ENCODE data around the gene SFXN2.
"Not testable (repeated sequence)": the region's sequence is repeated elsewhere in the genome, so short reads cannot be mapped to it uniquely, and the experiment has no call there.

SFXN2 gene

GRCh38 chr10:102691285-102692066 lies 23.0 kb upstream of the SFXN2 start:
- Histone ChIP-seq H3K4me2 (ENCODE audit: low read length) (no peak overlapping the region), H3K4me1 (no peaks in the 10 kb centered on the region), H3K4me3 (ENCODE audit: low read depth, low read length) (no peak overlapping the region), H3K27ac (no peak overlapping the region), H3K9ac (no peak overlapping the region), H2AFZ (no peak overlapping the region), H3K79me2 (peaks cover 7% of the 10 kb centered on the region), H3K9me3 (ENCODE audit: control insufficient read depth, low read length) (no peaks in the 10 kb centered on the region), H3K36me3 (ENCODE audit: control insufficient read depth, insufficient read depth, low read length) (no peaks in the 10 kb centered on the region), H3K27me3 (ENCODE audit: control insufficient read depth, insufficient read depth, low read length) (no peaks in the 10 kb centered on the region)
- TF ChIP-seq, protein P1, sequence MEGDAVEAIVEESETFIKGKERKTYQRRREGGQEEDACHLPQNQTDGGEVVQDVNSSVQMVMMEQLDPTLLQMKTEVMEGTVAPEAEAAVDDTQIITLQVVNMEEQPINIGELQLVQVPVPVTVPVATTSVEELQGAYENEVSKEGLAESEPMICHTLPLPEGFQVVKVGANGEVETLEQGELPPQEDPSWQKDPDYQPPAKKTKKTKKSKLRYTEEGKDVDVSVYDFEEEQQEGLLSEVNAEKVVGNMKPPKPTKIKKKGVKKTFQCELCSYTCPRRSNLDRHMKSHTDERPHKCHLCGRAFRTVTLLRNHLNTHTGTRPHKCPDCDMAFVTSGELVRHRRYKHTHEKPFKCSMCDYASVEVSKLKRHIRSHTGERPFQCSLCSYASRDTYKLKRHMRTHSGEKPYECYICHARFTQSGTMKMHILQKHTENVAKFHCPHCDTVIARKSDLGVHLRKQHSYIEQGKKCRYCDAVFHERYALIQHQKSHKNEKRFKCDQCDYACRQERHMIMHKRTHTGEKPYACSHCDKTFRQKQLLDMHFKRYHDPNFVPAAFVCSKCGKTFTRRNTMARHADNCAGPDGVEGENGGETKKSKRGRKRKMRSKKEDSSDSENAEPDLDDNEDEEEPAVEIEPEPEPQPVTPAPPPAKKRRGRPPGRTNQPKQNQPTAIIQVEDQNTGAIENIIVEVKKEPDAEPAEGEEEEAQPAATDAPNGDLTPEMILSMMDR (IDR thresholded peaks at IDR 0.05), result no peak

DNA sequence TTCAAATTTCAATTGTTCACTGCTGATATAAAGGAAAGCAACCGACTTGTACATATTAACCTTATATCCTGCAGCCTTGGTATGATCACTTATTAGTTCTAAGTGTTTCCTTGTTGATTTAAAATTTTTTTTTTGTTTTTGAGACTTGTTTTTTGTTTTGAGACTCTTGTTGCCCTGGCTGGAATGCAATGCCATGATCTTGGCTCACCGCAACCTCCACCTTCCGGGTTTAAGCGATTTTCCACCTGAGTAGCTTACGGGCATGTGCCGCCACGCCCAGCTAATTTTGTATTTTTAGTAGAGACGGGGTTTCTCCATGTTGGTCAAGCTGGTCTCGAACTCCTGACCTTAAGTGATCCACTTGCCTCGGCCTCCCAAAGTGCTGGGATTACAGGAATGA lies 19.0 kb upstream of the SFXN2 start:
- H3K79me2 ChIP-seq, result peaks cover 19% of the 10 kb centered on the region
- not testable (repeated sequence) for H3K9ac ChIP-seq; H3K27ac ChIP-seq; H3K4me2 ChIP-seq (ENCODE audit: low read length); H3K9me3 ChIP-seq (ENCODE audit: control insufficient read depth, low read length); H3K4me3 ChIP-seq (ENCODE audit: low read depth, low read length); H3K36me3 ChIP-seq (ENCODE audit: control insufficient read depth, insufficient read depth, low read length); H3K27me3 ChIP-seq (ENCODE audit: control insufficient read depth, insufficient read depth, low read length); H2AFZ ChIP-seq; H3K4me1 ChIP-seq

DNA sequence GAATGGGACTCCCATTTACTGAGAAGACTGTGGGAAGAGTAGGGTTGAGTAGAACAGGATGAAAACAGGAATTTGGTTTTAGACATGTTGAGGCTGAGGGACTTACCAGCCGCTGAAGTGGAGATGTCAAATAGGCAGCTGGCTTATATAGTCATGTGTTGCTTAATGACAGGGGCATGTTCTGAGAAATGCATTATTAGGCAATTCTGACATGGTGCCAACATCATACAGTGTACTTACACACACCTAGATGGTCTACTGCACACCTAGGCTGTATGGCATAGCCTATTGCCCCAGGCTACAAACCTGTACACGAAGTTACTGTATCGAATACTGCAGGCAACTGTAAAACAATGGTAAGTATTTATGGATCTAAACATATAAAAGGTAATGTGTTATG lies 17.7 kb upstream of the SFXN2 start:
- Histone ChIP-seq H3K79me2 (peaks cover 24% of the 10 kb centered on the region), H3K4me2 (ENCODE audit: low read length) (no peak overlapping the region), H3K9me3 (ENCODE audit: control insufficient read depth, low read length) (no peaks in the 10 kb centered on the region)

DNA sequence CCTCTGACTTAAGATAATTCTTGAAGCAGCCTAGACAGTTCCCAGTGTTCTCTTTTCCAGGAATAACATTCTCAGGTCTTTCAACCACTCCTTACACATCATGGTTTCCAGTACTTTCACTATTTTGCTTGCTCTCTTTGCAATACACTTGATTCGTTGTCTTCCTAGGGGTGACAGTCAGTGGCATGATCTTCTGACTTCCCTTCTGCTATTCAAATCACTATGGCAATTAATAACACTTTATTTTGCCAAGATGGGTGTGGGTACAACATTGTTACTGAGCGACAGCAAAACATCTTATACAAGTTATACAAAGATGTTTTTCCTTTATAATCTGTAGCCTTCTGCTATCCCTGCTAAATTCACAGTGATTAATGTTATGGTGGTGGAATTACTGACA lies 15.5 kb upstream of the SFXN2 start:
- Histone ChIP-seq H3K4me1 (no peaks in the 10 kb centered on the region), H3K36me3 (ENCODE audit: control insufficient read depth, insufficient read depth, low read length) (no peaks in the 10 kb centered on the region)
- TF ChIP-seq, protein P1 (IDR thresholded peaks at IDR 0.05), result no peak

More for the DNA sequence above, 17.7 kb upstream of the SFXN2 start:
- Histone ChIP-seq H2AFZ (no peak overlapping the region), H3K4me1 (no peaks in the 10 kb centered on the region), H3K36me3 (ENCODE audit: control insufficient read depth, insufficient read depth, low read length) (no peaks in the 10 kb centered on the region), H3K27ac (no peak overlapping the region), H3K27me3 (ENCODE audit: control insufficient read depth, insufficient read depth, low read length) (no peaks in the 10 kb centered on the region), H3K9ac (no peak overlapping the region), H3K4me3 (ENCODE audit: low read depth, low read length) (no peak overlapping the region)
- TF ChIP-seq, protein P1 (IDR thresholded peaks at IDR 0.05), result no peak

GRCh38 chr10:102701272-102701671 lies 13.2 kb upstream of the SFXN2 start:
- H3K4me2 ChIP-seq (ENCODE audit: low read length), result no peak overlapping the region
- no peak overlapping the region for H3K27ac ChIP-seq
- H3K79me2 ChIP-seq, result peaks cover 40% of the 10 kb centered on the region
- no peaks in the 10 kb centered on the region for H3K36me3 ChIP-seq (ENCODE audit: control insufficient read depth, insufficient read depth, low read length)
- no peak overlapping the region for H3K4me3 ChIP-seq (ENCODE audit: low read depth, low read length)
- H3K4me1 ChIP-seq, result no peaks in the 10 kb centered on the region
- H2AFZ ChIP-seq, result no peak overlapping the region
- no peak overlapping the region for H3K9ac ChIP-seq
- H3K9me3 ChIP-seq (ENCODE audit: control insufficient read depth, low read length), result no peaks in the 10 kb centered on the region
- no peaks in the 10 kb centered on the region for H3K27me3 ChIP-seq (ENCODE audit: control insufficient read depth, insufficient read depth, low read length)
- TF ChIP-seq, protein P1 (IDR thresholded peaks at IDR 0.05), result no peak

More for the DNA sequence above, 15.5 kb upstream of the SFXN2 start:
- Histone ChIP-seq H3K4me3 (ENCODE audit: low read depth, low read length) (no peak overlapping the region), H3K9ac (no peak overlapping the region), H3K27me3 (ENCODE audit: control insufficient read depth, insufficient read depth, low read length) (no peaks in the 10 kb centered on the region), H2AFZ (no peak overlapping the region), H3K27ac (no peak overlapping the region), H3K9me3 (ENCODE audit: control insufficient read depth, low read length) (no peaks in the 10 kb centered on the region), H3K4me2 (ENCODE audit: low read length) (no peak overlapping the region), H3K79me2 (peaks cover 31% of the 10 kb centered on the region)
